Stimulated activated CD8-positive, alpha-beta memory T cell treated with anti-CD3 and anti-CD28 coated beads, Interleukin-7, amount 100 ng/mL, for 24 hours (primary cell): ENCODE measurements around the gene PIK3AP1.
"Not testable (repeated sequence)": the region's sequence is repeated elsewhere in the genome, so short reads cannot be mapped to it uniquely, and the experiment has no call there.

Source experiments
- DNase-seq: peaks from one replicate; pipeline ENCODE4 v3.0.0-alpha.2; 2020; ENCODE audit warnings: low read depth

PIK3AP1 gene

DNA sequence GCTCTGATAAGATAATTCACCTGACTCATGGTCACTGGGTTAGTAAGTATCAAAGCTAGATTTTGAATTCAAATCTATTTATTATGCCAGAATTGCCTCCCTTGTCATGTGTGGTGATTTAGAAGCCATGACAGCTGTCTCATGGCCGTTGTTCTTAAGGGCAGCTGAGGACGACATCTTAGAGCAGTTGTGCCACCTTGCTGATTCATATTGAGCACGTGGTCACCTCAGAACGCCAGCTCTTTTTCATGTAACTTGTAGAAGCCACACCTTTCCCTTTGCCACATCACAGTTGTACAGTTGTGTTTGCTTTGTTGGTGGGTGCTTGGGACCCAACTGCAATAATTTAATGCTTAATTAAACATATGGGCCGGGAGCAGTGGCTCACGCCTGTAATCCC lies 4.3 kb upstream of the PIK3AP1 start:
- DNase-seq = no peak

DNA sequence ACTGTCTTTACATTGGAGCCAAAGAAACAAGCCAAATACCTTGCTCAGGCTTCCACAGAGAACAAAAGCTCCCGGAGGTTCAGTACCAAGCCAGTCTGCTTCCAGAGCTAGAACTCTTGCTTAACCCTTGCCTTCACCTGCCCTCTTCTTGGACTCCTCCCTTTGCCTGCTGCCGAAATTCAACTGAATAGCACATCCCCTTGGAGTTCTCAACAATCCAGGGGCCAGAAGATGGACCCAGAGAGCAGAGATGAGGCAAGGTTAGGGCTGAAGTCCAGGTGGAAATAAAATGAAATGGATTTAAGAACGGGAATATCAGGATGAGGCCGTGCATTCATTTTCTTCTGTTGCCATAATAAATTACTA lies 876 bp upstream of the PIK3AP1 start:
- DNase-seq = no peak

DNA sequence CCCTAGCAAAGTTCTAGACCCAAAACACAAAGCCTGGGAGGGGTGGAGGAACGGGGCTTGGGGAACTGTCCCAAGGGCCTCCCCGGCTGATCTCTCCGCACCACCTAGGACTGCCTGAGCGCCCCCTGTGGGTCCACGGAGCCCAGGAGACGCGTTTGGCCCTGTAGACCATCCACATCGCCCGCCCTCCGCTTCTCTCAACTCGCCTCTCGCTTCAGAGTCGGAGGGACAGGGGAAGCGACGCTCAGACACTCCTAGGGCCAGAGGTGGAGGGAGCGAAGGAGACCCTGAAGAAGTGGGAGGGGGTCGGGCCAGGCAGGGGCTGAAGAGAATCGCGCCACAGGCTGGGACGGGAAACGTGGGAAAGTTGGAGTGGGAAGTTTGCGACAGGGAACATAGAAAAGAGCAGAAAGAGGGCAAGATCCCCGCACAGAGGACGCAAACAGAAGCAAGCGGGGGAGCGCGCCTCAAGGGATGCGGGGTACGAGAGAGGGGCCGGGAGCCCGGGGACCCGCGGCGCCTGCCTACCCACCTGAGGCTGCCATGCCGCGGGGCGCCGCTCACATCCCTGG lies 378 bp downstream of the PIK3AP1 start:
- DNase-seq = peak; percentile 46

DNA sequence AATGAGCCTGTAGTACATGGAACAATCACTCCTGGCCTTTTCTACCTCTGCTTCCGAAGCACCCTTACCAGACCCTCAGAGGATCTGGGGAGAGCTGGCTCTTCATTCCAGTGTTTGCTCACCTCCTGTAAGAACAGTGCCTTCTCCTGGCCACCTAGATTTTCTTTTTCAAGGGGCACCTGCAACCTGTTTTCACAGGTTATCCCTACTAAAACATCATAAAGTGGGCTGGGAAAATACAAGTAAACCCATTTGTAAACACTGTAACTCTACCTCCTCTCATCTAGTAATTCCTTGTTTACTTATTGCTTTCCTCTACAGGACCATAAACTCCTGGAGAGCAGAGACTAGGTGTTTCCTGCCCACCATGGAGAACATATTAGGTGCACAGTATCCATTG lies 1.1 kb downstream of the PIK3AP1 start:
- no peak for DNase-seq

DNA sequence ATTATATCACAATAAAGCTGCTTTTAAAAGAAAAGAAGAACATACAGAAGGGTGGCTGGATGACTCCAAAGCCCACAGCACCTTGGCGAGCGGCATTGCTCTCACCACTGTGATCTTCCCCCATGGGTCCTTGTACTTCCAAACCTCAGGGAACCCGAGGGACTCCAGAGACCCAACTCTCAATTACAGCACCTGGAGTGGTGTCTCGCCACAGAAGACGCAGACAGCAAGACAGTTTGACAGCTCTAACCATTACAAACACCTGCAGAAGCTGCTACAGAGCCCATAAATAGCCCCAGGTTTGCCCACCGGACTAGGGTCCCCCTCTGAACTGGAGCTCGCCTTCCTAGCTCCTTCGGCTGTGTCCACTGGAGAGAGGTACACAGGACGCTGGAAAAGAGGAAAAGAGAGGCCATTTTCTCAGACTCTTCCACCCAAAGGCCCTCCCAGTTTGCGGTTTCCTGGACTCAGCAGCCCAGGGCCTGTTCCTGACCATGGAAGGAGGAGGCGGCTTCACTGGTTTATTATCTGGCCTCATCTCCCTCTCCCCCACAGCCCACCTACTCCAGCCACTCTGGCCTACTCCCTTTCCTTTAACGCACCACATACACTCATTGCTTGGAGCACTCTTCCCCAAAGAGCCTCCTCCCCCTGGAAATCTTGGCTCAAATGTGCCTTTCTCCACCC lies 1.9 kb downstream of the PIK3AP1 start:
- no peak for DNase-seq

DNA sequence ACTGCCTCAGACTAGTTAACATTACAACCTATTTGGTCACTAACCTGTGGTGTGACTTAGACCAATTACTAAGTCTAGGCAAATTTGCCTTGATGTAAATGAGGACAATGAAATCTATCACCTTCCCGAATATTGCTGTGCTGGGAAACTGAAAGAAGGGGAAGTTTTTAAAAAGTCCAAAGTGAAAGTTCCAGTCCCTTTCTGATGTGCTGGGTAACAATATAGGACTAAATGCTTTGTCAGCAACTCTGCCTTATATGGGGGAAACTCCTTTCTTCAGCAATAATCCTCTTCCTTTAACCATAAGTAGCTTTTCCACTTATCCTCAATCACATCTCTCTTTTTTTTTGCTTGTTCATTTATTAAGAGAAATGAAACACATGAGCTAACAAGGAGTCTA lies 3.9 kb downstream of the PIK3AP1 start:
- DNase-seq = no peak

DNA sequence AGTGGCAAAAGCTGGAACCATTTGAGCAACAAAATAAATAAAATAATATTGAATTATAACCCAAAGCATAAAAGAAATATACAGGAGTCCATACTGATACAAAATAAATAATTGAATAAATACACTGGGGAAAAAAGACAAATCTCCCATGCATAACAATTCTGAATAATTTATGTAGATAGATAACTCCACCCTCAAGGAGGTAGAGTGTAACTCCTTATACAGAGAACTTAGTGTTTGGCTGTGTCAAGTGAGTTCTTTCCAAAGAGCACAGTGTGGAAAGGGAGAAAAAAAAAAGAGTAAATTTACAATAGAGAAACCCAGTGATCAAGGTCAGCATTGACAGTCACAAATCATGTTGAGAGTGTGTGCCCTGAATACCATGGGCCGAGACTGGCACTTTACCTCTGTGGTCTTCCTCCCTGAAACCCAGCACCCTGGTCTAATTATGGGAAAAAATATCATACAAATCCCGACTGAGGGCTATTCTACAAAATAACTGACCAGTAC lies 5.5 kb downstream of the PIK3AP1 start:
- no peak for DNase-seq

DNA sequence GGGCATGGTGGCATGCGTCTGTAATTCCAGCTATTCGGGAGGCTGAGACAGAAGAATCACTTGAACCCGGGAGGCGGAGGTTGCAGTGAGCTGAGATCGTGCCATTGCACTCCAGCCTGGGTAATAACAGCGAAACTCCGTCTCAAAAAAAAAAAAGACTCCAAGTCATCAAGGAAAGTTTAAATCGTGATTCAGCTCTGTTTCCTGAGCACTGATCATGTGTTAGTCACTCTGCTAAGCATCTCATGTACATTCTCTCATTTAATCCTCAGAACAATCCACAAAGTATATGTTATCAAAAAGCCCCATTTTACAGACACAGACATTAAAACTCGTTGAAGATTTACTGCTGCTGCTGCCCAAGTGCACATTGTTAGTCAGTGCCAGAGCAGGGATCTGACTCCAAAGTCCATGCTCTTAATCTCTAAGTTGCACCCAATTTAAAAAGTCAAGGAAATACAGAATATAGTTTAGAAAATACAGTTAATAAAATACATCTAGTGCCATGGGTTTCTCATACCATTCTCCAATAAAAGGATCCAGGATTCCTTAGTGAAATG lies 6.2 kb downstream of the PIK3AP1 start:
- no peak for DNase-seq

DNA sequence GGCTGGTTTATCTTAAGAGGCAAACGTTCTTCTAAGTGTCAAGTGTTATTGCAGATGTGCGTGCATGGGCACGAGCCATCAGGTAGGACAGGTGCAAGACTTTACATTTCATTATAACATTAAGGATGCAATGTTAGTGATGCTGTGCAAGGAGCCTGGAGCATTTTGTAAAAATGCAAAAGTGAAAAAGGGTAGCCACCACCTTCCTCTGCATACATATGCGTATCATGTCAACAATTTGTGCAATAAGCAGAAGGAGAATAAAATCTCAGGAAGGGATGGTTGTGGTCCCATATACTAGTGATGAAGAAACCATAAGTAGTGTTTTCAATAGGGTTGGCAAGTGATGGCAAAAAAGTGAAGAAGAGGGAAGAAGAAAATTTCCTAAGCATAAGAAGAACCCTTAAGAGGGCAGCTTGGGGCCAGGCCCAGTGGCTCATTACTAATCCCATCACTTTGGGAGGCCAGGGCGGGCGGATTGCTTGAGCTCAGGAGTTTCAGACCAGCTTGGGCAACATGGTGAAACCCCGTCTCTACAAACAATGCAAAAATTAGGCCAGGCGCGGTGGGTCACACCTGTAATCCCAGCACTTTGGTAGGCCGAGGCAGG lies 7.5 kb downstream of the PIK3AP1 start:
- DNase-seq = no peak

DNA sequence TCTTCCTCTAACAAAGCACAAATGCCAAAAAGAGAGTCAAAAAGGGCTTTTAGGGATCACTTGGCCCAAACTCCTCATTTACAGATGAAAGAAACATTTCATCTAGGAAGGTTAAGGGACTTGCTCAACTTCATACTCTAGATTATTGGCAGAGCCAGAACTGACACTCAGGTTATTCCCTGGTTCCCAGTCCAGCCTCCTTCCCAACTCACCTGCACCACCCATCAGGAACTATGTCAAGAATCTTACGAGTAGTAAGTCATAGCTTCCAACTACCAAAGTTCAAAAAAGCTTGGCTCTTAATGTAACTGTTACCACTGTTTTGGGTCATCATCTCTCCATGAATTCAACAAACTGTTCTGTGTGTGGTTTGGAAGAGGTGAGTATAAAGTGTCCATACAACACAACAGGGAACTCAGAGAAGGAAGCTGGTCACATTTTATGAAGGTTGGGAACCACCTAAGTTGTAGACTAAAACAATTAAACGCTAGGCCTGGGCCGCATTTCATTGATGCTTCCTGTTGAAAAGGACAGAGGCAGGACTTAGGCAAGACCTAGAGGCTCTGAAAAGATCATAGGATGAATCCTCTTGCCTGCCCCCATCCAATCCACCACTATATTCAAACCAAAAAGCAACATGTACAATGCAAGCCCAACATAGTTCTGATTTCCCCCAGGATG lies 9.1 kb downstream of the PIK3AP1 start:
- no peak for DNase-seq

DNA sequence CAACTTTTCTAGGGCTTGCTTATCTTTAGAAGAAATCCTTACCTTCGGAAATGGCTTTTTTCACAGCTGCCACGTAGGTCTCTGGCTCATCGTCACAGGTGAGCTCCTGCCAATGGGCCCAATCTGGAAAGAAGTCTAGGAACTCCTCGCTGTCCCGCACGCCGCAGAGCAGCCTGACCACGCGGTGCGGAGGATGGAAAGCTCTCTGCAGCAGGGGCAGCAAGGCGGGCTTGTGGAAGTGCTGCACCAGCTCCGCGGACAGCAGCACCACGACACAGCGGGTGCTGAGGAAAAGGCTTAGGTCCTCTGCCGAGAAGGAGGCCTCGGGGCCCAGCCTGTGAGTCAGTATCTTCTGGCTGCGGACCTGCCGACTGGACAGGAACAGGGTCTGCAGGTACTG lies 10.8 kb downstream of the PIK3AP1 start:
- DNase-seq = no peak

DNA sequence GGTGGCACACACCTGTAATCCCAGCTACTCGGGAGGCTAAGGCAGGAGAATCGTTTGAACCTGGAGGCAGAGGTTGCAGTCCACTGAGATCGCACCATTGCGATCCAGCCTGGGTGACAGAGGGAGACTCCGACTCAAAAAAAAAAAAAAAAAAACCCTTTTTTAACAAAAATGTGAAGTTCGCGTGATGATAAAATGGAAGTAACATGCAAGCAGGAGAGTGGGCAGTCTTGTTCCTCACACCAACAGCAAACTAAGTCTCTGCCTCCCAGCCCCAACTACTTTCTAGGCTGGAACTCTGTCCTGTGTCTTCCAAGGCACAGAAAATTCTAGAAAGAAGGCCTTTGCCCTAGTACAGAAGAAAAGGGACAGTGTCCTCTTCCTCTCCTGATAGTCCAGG lies 11.3 kb downstream of the PIK3AP1 start:
- DNase-seq = no peak

DNA sequence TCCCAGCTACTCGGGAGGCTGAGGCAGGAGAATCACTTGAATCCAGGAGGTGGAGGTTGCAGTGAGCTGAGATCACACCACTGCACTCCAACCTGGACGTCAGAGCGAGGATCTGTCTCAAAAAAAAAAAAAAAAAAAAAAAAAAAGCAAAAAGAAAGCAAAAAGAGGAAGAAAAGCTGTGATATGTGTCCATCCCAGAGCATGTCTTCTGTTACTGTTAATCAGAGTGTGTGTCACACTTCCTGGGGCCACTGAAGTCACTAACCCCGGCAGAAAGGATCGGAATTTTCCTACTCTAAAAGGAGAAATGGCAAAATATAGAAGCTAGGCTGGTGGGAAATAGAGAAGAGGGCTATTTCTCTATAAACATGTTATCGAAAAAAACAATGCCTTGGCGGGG lies 11.9 kb downstream of the PIK3AP1 start:
- no peak for DNase-seq

DNA sequence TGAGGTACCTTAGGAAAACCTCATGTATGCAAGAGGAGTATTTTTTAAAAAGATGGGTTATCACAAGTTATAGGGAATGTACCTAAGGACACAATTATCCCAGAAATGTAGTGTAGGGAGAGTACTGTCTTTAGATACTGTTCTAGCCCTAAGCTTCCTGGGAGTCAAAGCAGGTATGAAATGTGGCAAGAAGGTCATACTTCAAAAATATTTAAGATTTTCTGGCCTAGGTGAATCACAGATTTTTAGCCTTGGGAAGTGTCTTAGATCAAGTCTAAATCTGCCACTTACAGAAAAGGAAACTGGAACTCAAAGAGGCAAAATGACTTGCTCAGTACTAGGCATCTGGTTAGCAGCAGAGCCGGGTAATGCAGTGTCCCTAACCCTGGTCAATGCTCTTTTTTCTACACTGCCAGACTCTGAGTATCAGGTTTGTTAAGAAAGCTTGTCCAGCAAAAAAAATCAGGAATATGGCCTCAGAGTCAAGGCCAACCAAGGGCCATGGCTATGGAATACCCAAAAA lies 13.9 kb downstream of the PIK3AP1 start:
- DNase-seq = no peak

DNA sequence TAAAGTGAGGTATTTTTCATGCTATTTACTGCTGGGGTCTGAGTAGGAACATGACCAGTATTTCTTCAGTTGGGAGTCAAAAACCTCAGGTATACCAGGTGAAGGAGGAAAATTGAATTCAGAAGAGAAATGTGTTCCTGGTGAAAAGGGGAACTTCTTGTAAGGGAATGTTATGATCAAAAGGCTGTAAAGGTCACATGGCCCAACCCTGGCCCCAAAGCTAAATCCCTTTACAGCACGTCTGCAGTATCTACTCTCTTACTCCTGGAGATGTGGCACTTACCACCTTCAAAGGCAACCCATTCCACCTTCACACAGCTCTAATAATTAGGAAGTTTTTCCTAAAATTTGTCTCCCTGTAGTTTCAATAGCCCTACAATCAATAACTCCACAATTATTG lies 15.2 kb downstream of the PIK3AP1 start:
- DNase-seq = no peak

DNA sequence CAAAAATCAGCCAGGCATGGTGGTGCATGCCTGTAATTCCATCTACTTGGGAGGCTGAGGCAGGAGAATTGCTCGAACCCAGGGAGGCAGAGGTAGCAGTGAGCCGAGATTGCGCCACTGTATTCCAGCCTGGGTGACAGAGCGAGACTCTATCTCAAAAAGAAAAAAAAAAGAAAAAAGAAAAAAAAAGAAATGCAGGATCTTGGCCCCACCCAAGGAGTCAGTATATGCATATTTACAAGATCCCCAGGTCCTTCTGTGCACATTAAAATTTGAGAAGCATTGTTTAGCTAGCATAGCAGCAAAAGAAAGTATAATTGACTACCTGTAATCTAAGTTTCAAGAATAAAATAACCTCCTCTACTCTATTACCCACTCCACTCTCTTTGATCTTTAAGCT lies 15.8 kb downstream of the PIK3AP1 start:
- no peak for DNase-seq

DNA sequence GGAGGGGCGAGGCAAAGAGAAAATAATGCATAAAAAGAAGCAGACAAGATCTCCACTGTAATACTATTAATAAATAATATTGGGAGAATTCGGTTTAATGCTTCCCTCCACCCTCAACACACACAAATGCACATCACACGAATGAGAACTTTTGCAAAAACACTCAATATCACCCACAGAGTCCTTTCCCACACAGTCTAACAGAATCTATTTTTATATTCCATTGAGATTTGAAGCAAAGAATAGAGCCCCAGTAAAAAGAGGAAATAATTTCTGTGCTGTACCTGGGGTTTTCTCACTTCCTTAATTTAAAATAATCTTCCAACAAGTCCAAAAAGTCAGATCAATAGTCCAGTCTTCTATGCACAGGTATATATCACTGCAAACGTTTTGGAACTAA lies 17.0 kb downstream of the PIK3AP1 start:
- no peak for DNase-seq

DNA sequence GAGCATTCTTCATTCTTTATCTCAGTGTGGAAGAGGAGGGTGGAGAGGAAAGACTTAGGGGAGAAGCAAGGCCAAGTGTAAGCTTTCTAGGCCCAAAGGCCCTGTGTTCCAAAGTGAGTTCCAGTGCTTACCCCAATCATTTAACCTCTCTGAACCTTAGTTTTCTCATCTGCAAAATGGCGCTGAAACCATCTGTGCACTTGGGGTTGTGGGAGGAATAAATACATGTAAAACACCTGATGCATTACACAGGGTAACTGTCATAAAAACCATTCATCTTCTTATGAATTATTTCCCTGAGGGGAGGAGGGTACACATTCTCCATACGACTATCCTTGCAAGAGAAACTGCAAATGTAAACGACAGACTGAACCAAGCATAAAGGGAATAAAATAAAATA lies 19.0 kb downstream of the PIK3AP1 start:
- no peak for DNase-seq

DNA sequence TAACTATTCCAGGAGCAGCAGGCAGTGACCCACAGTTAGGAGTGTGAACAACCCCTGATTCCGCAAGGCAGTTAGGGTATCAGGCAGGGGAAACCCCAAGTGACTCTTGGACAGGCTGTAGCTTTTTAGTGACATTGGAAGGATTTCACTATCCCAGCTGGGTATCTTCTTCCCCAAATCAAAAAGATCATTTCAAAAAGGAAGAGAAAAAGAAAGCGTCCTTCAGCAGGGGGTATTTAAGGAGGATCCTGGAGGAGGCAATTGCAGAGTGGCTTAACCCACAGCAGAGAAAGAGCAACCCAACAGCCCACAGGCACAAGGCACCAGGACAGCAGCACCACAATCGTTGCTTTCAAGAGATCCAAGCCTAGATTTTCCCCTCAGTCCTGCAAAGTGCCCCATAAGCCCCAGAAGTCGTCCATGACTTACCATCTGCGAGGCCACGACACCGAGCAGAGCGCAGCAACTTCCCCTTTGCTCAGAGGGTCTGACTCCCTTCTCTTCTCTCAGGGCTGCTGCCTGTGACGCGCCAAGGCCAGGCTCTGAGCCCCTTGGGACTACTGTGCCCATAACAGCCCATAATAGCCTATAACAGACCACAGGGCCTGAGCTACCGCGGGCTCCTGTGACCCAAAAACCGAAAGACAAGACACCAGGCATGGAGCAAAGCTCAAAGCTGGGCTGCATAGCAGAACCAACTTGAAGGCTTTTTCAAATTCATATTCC lies 19.8 kb downstream of the PIK3AP1 start:
- no peak for DNase-seq

DNA sequence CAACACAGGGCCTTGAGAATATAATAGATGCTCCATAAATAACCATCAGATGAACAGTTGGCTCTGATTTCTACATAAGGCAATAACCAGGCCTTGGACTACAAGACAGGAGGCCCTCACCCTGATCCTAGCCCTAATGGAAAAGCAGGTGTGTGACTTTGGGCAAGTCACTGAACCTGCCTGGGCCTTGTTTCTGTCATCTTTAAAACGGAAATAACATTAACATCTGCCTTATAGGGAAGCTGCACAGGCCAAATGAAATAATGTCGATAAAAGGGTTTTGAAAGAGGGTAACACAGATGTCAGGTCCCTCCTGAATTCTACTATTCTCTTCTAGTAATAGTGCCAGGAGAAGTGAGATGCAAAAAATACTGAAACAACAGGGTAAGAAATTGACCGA lies 20.7 kb downstream of the PIK3AP1 start:
- no peak for DNase-seq

DNA sequence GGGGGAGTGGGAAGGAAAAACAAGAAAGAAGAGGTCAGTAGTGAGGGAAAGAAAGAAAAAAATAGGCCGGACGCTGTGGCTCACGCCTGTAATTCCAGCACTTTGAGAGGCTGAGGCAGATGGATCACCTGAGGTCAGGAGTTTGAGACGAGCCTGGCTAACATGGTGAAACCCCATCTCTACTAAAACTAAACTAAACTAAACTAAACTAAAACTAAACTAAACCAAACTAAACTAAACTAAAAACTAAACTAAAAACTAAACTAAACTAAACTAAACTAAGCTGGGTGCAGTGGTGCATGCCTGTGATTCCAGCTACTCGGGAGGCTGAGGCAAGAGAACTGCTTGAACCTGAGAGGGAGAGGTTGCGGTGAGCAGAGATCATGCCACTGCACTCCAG lies 22.0 kb downstream of the PIK3AP1 start:
- DNase-seq = not testable (repeated sequence)

DNA sequence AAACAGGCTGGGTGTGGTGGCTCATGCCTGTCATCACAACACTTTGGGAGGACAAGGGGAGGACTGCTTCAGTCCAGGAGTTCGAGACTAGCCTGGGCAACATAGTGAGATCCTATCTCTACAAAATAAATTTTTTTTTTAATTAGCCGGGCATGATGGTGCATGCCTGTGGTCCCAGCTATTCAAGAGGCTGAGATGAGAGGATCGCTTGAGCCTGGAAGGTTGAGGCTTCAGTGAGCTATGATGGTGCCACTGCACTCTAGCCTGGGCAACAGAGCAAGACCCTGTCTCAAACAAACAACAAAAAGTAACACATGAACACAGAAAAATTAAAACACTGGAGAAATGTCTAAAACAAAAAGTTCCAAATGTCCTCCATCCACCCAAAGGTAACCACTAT lies 22.9 kb downstream of the PIK3AP1 start:
- no peak for DNase-seq
